ENCODE results near the gene FAM118B. TPM values are rescaled to one million over a fixed set of nuclear protein-coding genes. Genes with fewer than 3 reads are reported as not detected.
A peak's percentile ranks its signal among the peaks of the same experiment; 100 is the strongest.

Gene FAM118B
- total RNA-seq, 1 donor from 2014 or later, result 37.5 TPM

DNA sequence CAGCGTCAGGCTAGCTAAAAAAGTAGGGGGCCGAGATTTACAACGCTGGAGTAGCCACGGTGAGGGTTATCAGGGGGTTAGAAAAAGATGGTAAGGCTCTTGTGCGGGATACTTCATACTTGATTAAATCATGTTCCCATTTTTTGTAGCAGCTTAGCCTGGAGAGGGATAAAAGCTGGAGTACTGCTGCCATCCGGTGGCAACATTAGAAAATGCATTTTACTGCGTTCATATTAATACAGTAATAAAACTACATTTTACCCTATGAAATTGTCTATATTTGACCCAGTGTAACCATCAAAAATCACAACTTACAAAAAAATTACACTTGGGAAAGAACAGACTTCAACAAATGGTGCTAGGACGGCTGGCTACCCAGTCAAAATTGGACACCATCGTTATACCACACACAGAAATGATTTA lies 17.4 kb upstream of the FAM118B start:
- peak; percentile 67 for TF ChIP-seq CTCF (IDR thresholded peaks at IDR 0.05)
- intact Hi-C loops (cut with DNase I), result loop anchor here (5.0 kb wide), 1 partner anchor 272 kb away; no protein-coding TSS in a partner anchor
- Histone ChIP-seq H3K4me1 (no peaks in the 10 kb centered on the region), H3K36me3 (peaks cover 52% of the 10 kb centered on the region), H3K27me3 (no peaks in the 10 kb centered on the region), H3K9me3 (no peaks in the 10 kb centered on the region), H3K4me3 (no peak overlapping the region), H3K27ac (no peak overlapping the region)
- ATAC-seq, result peak; percentile 73
- DNase-seq, result no peak

- Histone ChIP-seq H3K4me3 (no peak overlapping the region), H3K36me3 (peaks cover 59% of the 10 kb centered on the region), H3K4me1 (no peaks in the 10 kb centered on the region), H3K27ac (no peak overlapping the region), H3K27me3 (no peaks in the 10 kb centered on the region), H3K9me3 (no peaks in the 10 kb centered on the region)
- no peak for ATAC-seq
- no peak for DNase-seq
- TF ChIP-seq CTCF (IDR thresholded peaks at IDR 0.05), result no peak
- intact Hi-C loops (cut with DNase I), result no loop called here
Observed at GRCh38 chr11:126195119-126195518, 16.5 kb upstream of the FAM118B start.

DNA sequence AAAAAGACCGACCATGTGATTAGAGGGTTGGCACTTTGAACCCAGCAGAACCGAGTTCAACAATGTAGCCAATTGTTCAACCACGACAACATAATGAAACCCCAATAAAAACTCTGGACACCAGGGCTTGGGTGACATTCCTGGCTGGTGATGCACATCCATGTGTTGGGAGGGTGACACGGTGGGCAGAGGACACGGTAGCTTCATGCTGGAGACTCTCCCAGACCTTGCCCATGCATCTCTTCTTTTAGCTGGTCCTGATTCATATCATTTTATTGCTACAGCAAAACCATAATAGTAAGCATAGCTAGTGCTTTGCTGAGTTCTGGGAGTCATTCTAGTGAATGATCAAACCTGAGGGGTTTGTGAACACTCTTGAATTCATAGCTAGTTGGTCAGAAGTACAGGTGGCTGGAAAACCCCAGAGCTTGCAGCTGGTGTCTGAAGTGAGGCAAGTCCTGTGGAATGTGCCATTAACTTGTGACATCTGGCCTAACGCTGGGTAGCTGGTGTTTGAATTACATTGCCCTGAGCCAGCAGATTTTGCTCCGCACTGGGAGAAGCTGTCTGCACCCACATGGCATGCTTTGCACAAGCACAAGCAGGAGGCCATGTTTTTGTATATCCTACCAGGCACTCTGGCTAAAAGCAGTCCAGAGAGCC lies 14.2 kb upstream of the FAM118B start:
- Histone ChIP-seq H3K36me3 (peaks cover 71% of the 10 kb centered on the region), H3K9me3 (no peaks in the 10 kb centered on the region), H3K4me3 (no peak overlapping the region), H3K4me1 (no peaks in the 10 kb centered on the region), H3K27ac (no peak overlapping the region), H3K27me3 (no peaks in the 10 kb centered on the region)
- no peak for TF ChIP-seq CTCF (IDR thresholded peaks at IDR 0.05)
- DNase-seq, result no peak
- peak; percentile 50 for ATAC-seq
- intact Hi-C loops (cut with DNase I), result no loop called here

DNA sequence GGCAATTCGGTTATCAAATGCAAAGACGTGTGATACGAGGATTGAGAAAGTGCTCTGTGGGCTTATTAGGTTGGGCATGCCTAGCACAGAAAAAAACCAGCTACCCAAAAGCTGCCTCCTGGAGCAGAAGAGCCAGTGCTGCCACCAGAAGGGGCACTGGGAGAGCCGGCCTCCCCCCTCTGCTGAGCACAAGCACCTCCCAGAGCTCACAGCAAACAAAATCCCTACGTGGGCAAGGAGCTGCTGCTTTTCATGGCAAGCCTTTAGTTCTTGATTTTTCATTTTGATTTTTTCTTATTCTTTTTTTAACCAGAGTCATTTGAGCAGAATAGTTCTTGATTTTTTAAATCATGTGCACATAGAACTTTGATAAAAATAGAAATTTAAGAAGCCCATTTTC lies 12.9 kb upstream of the FAM118B start:
- Histone ChIP-seq H3K9me3 (no peaks in the 10 kb centered on the region), H3K4me1 (no peaks in the 10 kb centered on the region), H3K27me3 (no peaks in the 10 kb centered on the region), H3K4me3 (no peak overlapping the region), H3K27ac (no peak overlapping the region), H3K36me3 (peaks cover 76% of the 10 kb centered on the region)
- no peak for TF ChIP-seq CTCF (IDR thresholded peaks at IDR 0.05)
- ATAC-seq (no peak), DNase-seq (no peak)
- intact Hi-C loops (cut with DNase I), result no loop called here

DNA sequence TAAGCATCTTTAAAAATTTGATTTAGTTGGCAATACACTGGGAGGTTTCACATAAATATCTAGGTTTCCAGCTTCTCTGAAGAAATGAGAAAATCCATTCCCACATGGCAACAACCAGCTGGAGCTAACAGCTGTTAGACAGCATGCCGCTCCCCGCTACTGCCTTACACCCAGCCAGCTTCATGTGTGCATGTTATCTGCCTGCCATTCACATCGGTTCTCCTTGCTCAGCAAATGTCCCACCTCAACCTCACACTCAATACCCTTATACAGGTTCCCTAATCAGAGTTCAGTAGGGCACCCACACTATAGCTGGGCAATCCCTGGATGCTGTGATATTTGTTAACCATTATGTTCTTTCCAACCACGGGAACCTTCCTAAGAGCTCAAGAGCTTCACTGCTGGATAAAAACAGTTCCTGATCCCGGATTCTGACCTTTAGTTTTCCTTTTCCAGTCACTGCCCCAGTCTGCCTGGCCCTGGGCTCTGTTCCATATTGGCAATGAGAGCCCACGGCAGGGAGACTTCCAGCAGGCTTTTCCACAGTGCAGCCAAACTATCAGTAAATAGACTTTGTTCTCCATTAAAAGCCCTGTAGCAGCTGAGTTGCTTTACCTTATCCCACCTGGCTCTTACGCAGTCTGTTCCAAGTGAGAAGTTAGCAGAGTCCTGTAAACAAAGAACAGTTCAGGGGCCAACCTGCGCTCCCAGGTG lies 8.8 kb upstream of the FAM118B start:
- TF ChIP-seq CTCF (IDR thresholded peaks at IDR 0.05), result no peak
- Histone ChIP-seq H3K27me3 (no peaks in the 10 kb centered on the region), H3K36me3 (peaks cover 86% of the 10 kb centered on the region), H3K4me3 (no peak overlapping the region), H3K27ac (no peak overlapping the region), H3K9me3 (no peaks in the 10 kb centered on the region), H3K4me1 (no peaks in the 10 kb centered on the region)
- DNase-seq, result no peak
- intact Hi-C loops (cut with DNase I), result no loop called here
- no peak for ATAC-seq
